ENCODE results near the gene FAM43B.

- TF ChIP-seq ESRRA (IDR thresholded peaks at IDR 0.05; ENCODE audit: borderline replicate concordance, low read length) (no peak), CTCF (IDR thresholded peaks at IDR 0.05) (no peak), KDM1A (IDR thresholded peaks at IDR 0.05; ENCODE audit: low read depth) (no peak), USF2 (IDR thresholded peaks at IDR 0.05) (no peak), CHD4 (IDR thresholded peaks at IDR 0.05; ENCODE audit: borderline replicate concordance) (no peak), HOXA7 (CRISPR knock-in tag; IDR thresholded peaks at IDR 0.05) (no peak), POLR2A (IDR thresholded peaks at IDR 0.05; ENCODE audit: low read length) (no peak), EP300 (IDR thresholded peaks at IDR 0.05) (no peak), RAD21 (conservative IDR thresholded peaks at IDR 0.05 in 1 of 2, IDR thresholded peaks at IDR 0.05 in 1 of 2) (no peak), TFCP2L1 (CRISPR knock-in tag; IDR thresholded peaks at IDR 0.05) (no peak), HDAC2 (IDR thresholded peaks at IDR 0.05) (no peak), MAX (IDR thresholded peaks at IDR 0.05) (no peak), MYC (IDR thresholded peaks at IDR 0.05; ENCODE audit: borderline replicate concordance, low read length) (no peak), SMC3 (IDR thresholded peaks at IDR 0.05) (no peak)
Observed at GRCh38 chr1:20526267-20526666, 26.1 kb upstream of the FAM43B start.
